ENCODE results near the gene GATC. TPM values are rescaled to one million over a fixed set of nuclear protein-coding genes. Genes with fewer than 3 reads are reported as not detected.
"Not testable (repeated sequence)": the region's sequence is repeated elsewhere in the genome, so short reads cannot be mapped to it uniquely, and the experiment has no call there.

Gene GATC
- total RNA-seq, 1 donor from 2014 or later, result 12.1 TPM

DNA sequence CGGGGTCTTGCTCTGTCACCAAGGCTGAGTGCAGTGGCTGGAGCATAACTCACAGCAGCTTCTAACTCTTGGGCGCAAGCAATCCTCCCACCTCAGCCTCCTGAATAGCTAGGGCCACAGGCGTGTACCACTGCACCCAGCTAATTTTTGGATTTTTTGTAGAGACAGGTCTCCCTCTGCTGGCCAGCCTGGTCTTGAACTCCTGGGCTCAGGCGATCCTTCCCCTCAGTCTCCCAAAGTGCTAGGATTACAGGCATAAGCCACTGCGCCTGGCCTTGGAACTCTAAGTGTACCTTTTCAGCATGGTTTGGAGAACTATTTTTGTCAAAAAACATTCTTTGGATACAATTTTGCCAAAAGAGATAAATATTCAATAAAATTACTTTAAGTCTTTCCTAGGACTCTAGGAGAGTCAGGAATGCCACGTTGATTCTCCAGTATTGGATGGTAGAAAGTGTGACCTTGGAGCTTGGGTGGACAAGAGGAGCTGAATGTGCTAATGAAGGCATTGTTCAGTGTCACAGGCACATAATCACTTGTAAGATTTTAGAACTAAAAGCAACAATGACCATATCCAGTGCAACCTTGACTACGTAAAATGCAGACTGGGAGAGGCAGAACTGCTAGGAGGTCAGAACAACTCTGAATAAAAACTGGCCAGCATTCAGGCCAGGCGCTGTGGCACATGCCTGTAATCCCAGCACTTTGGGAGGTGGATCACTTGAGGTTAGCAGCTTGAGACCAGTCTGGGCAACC, 20.5 kb downstream of the GATC start:
- DNase-seq (ENCODE audit: missing footprints), result no peak
- intact Hi-C loops (cut with DNase I), result no loop called here
- ATAC-seq, result no peak

DNA sequence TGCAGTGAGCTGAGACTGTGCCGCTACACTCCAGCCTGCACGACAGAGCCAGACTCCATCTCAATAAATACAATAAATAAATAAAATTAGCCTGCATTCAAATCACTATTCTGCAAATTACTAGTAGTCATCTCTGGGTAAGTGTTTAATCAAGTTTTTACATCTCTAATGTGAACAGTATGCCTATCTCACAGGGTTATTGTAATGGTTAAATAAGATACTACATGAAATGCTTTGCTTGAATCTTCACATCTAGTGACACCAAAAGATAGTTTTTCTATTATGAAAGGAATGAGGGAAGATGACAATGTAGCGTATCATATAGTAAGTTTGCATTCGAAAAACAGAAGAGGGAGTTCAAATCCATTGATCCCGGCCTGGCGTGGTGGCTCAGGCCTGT, 21.2 kb downstream of the GATC start:
- DNase-seq (ENCODE audit: missing footprints), result no peak
- intact Hi-C loops (cut with DNase I), result no loop called here
- no peak for ATAC-seq

DNA sequence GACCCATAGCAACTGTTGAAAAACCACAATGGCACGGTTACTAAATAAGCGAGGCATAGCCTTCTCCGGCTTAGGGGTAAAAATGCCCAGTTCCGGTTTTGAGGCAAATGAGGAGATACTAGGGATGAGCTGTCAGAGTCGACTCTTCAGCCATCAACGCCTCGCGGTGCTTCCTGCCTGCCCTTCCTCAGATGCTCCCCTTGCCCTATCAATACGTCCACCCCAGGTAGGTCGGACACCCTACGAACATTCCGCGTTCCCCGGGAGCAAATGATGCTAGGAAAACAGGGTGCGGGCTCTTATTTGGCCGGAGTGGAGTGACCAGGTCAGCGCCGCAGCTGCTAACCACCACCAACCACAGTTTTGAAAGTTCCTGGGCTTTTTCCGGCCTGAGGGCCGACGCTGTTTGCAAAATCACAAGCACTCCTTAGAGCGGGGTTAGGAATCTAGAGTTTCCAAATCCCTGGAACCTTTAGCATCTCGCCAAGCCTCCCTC, 22.1 kb downstream of the GATC start:
- intact Hi-C loops (cut with DNase I), result no loop called here
- ATAC-seq (no peak), DNase-seq (ENCODE audit: missing footprints) (no peak)

DNA sequence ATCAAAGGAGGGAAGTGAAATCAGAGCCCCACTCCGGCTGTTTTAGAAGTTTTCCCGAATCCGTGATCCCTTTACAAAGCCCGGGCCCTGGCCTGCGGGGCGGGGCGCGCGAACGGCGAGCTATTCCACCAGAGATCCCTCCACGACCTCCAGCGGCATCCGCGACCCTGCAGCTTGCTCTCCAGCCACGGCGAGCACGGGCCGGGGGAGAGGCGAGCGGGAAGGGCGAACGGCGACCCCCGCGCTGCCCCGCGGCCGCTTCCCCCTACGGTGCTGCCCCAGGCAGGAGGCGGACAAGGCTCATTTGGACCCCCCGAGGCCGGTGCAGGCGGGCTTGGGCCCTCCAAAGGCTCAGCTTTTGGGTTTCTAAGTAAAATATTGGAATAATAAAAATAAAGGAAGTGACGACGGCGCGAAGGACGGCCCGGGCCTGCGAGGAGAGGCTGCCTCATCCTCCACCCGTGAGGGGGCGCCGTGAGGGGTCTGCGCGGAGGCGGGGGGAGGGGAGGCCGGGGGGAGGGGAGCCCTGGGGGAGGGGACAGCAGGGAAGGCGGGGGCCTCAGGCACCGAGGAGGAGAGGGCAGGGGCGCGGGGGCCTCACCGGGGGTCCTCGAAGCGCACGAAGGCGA, 22.7 kb downstream of the GATC start:
- peak; percentile 74 for DNase-seq (ENCODE audit: missing footprints)
- intact Hi-C loops (cut with DNase I), result loop anchor here (1.0 kb wide), 1 partner anchor 27 kb away; the partner anchor contains the start of gene DYNLL1
- peak; percentile 18 for ATAC-seq

DNA sequence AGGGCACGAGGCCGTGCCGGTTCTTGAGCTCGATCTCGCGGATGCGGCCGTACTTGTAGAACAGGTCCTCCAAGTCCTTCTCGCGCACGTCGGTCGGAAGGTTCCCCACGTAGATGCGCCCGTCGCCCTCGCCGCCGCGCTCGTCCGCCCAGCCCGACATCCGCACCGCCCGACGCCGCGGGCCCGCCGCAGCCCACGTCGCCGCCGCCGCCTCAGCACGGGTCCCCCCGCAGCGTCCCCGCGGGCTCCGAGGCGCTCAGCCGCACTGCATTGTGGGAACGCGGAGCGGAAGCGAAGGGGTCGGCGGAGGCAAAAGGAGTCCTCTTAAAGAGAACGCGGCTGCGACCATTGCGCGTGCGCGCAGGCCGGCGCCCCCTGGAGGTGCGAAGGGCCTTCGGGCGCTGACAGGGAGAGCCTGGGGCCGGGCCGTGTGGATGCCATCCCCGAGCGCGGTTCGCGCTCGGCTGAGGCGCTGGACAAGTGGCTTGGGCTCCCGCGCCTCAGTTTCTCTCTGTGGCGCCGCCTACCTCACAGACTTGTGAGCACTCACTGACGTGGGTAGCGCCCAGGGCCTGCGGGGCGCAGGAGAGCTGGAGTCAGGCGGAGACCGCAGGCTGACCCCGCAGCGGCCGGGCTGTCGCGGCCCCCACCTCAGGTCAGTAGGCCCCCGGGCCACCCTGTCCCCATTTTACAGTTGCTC, 23.4 kb downstream of the GATC start, which contains the start of gene SRSF9:
Gene SRSF9, minus strand, starts transcription at position 299 of the 700 bp plus-strand sequence. Its CDS starts 139 bp downstream, at position 160.
- ATAC-seq, result peak; percentile 98
- peak; percentile 98 for DNase-seq (ENCODE audit: missing footprints)
- intact Hi-C loops (cut with DNase I), result loop anchor here (1.0 kb wide), 1 partner anchor 27 kb away; the partner anchor contains the start of gene DYNLL1

DNA sequence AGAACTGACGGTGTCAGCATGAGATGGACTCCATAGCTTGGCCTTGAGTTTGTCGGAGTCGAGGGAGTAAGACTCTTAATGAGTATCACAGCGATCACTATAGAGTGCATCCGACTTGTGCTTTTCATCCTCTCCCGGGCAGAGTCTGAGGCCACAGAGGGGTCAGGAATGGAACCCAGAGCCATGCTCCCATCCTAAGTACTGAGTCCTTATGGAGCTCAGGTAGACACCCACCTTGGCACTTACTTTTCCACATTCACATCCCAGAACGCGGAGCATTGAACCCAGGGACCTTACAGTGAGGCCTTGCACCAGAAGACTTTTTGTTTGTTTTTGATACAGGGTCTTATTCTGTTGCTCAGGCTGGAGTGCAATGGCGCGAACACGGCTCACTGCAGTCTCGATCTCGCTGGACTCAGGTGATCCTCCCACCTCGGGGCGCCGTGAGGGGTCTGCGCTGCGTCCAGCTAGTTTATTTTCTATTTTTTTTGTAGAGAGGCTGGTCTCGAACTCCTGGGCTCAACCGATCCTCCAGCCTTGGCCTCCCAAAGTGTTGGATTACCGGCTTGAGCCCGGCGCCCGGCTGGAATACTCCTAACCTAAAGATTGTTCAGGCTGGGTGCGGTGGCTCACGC, 24.0 kb downstream of the GATC start:
- peak; percentile 26 for ATAC-seq
- DNase-seq (ENCODE audit: missing footprints), result no peak
- intact Hi-C loops (cut with DNase I), result no loop called here

DNA sequence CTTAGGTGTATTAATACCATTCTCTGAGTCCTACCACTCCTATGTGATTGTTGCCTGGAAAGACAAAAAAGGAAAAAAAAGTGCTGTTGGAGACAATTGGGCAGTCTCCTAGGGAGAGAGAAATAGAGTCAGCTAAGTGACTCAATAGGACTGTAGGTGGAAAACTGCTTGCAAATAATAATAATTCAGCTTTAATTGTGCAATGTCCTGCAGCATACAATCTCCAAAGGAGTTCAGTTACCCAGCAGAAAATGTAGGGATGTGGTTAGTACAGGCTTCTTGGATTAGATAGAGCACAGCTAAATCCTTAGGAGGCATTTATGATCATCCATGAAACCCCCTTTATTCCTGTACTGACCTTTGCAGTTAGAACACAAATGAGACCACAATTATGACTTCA, 26.3 kb downstream of the GATC start:
- ATAC-seq (no peak), DNase-seq (ENCODE audit: missing footprints) (no peak)
- intact Hi-C loops (cut with DNase I), result no loop called here

DNA sequence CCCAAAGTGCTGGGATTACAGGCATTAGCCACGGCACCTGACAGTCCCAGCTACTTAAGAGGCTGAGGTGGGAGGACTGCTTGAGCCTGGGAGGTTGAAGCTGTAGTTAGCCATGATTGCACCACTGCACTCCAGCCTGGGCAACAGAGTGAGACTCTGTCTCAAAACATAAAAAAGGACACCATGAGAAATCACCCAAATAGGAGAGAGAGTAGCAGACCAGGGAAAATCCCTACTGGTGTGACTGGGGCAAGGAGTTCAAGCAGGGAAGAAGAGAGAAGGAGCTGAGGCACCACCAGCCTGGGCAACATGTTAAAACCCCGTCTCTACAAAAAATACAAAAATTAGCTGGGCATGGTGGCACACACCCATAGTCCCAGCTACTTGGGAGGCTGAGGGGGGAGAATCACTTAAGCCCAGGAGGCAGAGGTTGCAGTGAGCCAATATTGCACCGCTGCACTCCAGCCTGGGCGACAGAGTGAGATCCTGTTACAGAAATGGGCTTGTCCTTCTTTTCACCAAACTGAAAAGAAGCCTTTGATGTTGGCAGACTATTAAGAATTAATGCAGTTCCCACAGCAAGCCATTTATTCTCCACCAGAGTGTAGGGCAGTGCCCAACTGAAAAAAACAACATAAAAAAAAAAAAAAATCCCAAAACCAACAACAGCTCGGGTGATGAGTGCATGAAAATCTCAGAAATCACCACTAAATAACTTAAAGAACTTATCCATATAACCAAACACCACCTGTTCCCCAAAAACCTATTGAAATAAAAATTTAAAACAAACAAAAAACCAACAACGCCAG, 27.8 kb downstream of the GATC start:
- intact Hi-C loops (cut with DNase I), result no loop called here
- ATAC-seq (no peak), DNase-seq (ENCODE audit: missing footprints) (no peak)

DNA sequence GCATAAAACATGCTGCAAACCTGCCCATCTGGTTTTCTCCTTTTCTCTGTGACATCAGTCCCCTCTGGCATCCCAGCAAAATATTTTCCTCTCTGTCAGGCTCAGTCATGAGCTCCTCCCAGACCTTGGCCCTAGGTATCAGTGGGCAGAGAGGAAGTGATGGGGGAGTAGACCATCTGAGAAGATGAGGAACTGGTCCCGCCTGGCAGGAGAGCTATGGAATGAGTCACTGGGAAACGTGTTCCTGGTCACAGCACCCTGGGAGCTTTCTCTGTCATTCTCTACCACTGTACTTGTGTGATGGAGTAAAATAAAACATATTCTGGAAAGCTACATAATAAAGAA, 28.3 kb downstream of the GATC start:
- DNase-seq (ENCODE audit: missing footprints) (no peak), ATAC-seq (no peak)
- intact Hi-C loops (cut with DNase I), result no loop called here

DNA sequence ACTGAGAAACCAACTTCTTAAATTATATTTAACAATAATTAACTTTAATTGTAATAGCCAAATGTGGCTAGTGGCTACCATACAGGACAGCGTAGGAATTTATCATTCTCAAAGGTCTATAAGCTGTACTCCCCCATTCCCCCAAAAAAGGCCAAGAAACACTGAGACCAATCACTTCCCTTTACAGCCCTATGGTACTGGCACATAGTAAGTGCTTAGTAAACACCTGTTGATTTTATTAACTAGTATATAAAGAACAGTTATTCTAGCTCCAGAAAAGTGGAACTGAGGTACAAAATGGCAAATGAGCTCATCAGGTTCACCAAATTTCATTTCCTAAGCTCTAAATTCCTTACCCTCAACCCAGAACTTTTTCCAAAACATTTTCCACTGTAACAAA, 29.4 kb downstream of the GATC start:
- intact Hi-C loops (cut with DNase I), result no loop called here
- ATAC-seq (no peak), DNase-seq (ENCODE audit: missing footprints) (no peak)

DNA sequence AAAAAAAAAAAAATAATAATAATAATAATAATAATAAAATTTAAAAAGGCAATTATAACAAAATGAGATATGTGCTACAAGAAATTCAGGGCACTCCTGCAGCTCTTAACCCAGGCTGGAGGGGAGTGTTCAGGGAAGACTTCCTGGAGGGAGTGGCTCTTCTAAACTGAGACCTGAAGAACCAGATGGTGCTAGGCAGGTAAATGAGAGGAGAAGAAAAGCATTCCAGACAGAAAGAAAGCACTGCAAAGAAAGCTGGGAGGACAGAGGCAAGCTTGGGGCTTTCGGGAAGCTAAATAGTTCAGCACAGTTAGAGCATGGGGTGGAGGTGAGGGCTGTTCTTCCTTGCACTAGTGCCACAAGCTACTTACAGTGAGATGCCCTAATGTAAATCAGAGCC, 33.2 kb downstream of the GATC start:
- intact Hi-C loops (cut with DNase I), result no loop called here
- DNase-seq (ENCODE audit: missing footprints), result no peak
- no peak for ATAC-seq

DNA sequence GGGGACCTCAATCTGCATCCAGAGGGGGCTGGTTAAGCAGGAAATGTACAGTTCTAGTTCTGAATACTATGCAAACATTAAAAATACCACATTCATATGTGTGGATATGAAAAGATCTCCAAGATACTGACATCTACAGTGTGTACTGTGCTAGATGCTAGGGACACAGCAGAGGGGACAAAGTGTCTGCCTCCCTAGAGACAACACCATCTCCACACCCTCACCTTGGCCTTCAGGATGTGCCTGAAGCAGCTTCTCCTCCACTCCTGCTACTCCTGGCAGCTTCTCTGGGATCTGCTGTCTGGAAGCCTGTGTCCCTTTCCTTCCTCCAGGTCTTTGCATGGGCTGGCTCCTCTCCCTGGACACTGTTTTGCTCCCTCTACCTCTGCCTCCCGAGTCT, 34.0 kb downstream of the GATC start:
- DNase-seq (ENCODE audit: missing footprints), result no peak
- no peak for ATAC-seq
- intact Hi-C loops (cut with DNase I), result no loop called here

DNA sequence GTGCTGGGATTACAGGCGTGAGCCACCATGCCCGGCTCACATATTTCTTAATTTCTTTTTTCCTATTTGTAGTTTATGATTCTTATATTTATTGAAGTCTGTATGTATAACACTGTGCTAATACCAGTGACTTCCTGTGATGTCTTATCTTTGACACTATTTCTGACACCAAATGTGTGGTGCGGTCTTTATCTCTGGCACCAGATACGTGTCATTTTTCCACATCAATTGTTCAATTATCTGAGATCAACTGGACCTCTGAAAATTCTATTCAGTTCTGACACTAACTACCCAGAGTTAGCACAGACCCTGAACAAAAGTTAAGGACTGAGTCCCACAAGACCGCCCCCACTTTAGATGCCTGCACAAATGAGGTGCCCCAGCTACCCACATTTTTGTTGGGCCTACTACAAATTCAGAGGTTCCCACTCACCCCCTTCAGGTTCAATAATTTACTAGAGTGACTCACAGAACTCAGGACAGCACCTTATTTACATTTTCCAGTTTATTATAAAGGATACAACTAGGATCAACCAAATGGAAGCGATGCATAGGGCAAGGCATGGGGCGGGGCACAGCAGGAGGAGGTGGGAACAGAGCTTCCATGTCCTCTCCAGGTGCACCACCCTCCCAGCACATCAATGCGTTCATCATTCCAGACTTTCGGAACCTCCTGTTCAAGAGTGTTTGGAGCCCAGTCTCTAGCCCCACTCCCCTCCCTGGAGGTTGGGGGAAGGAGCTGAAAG, 35.0 kb downstream of the GATC start:
- ATAC-seq, result no peak
- no peak for DNase-seq (ENCODE audit: missing footprints)
- intact Hi-C loops (cut with DNase I), result no loop called here

DNA sequence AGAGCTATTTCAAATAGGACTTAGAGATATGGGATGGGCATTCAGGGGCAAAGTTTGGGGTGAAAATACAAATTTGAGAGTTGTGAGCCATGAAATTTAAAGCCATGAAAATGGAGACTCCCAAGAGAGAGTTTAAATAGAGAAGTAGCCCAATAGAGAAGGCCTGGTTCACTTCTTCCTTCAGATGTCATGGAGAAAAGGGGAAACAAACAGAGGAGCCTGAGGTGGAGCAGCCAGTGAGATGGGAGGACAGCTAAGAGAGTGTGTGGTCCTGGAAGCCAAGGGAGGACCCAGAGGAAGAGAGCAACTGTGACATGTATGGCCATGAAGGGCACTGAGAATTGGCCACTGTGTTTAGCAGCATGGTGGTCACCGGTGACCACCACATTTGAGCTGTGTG, 37.4 kb downstream of the GATC start:
- intact Hi-C loops (cut with DNase I), result no loop called here
- DNase-seq (ENCODE audit: missing footprints) (no peak), ATAC-seq (no peak)

DNA sequence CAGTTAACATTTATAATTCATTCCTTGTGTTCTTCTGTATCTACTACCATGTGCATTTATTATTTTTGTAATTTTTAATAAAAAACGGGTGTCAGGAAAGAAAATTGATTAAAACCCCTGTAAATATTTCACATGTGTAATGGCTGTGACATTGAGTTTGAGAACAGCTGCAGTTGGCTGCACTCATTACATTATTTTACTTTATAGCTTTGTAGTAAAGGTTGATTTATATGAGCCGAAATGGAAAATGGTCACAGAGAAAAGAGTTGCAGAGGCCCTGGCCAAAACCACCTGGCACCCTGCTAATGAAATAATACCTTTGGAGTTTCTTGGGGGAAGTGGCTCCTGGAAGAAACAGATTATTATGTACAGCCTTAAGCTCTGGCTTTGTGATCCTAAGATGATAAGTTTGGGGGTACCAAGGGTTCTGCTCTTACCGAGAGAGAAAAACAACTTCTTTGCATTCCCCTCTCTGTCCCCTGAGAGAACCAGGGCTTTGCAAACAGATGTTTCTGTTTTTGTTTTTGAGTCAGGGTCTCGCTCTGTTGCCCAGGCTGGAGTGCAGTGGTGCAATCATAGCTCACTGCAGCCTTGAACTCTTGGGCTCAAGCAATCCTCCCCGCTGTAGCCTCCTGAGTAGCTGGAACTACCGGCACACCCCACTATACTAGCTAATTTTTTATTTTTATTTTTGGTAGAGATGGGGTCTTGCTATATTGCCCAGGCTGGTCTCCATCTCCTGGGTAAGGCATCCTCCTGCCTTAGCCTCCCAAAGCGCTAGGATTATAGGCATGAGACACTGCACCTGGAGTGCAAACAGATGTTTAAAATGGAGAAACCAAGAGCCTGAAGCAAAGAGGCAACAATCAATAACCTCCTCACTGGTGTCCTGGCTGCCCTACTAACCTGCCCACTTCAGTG, 40.0 kb downstream of the GATC start:
- intact Hi-C loops (cut with DNase I), result no loop called here
- DNase-seq (ENCODE audit: missing footprints) (no peak), ATAC-seq (no peak)

DNA sequence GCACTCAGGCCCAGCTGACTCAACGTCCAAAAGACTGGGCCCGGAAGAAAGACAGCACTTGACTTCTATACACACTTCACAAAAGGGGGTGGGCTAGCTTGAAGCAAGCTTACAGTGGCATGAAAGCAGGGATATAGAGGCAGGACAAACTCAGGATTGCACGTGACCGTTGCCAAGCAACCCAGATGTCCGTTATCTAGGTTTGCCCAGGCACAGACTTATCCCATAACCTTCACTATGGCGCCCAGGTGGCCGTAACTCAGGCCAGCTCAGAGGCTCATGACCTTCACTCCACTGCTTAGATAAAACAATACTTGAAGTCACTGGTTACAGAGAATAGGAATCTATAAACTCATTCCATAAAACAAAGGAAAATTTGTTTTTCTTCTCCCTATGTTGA, 41.3 kb downstream of the GATC start:
- ATAC-seq; intact Hi-C loops (cut with DNase I); DNase-seq (ENCODE audit: missing footprints): not testable (repeated sequence)

Data from Right ventricle myocardium inferior (tissue), 1 donor.